Neural cell (in vitro differentiated cells): Measurements from ENCODE around the gene PRM1.

ENCODE experiments used
- EP300 ChIP-seq: fragments of 450-650 bp; conservative IDR thresholded peaks from 2 replicates; pipeline ENCODE4 v1.6.1; 2014; ENCODE audit warnings: antibody characterized with exemption, mild to moderate bottlenecking, moderate library complexity; ENCODE audit not compliant: poor library complexity, severe bottlenecking
- EZH2 ChIP-seq: fragments of 200-600, 300-800 bp; shearing (Covaris generic), sonication (generic); IDR thresholded peaks from 2 replicates; pipeline ENCODE4 v1.6.1; 2014; ENCODE audit warnings: antibody characterized with exemption, low read length, borderline replicate concordance, mild to moderate bottlenecking; ENCODE audit not compliant: insufficient read depth, poor library complexity, severe bottlenecking
- MXI1 ChIP-seq: fragments of 450-650 bp; conservative IDR thresholded peaks from 2 replicates; pipeline ENCODE4 v1.6.1; 2014; ENCODE audit warnings: antibody characterized with exemption, mild to moderate bottlenecking; ENCODE audit not compliant: poor library complexity, severe bottlenecking
- POLR2AphosphoS5 ChIP-seq: IDR thresholded peaks from 2 replicates; pipeline ENCODE4 v1.6.1; 2012
- RAD21 ChIP-seq: fragments of 450-650 bp; conservative IDR thresholded peaks from 2 replicates; pipeline ENCODE4 v1.6.1; 2014; ENCODE audit warnings: antibody characterized with exemption, mild to moderate bottlenecking, moderate library complexity
- SMC3 ChIP-seq: fragments of 450-650 bp; conservative IDR thresholded peaks from 2 replicates; pipeline ENCODE4 v1.6.1; 2014; ENCODE audit warnings: antibody characterized with exemption, mild to moderate bottlenecking, moderate library complexity; ENCODE audit not compliant: poor library complexity
- TAF1 ChIP-seq: IDR thresholded peaks from 2 replicates; pipeline ENCODE4 v1.6.1; 2012; ENCODE audit warnings: low read depth
- TF ChIP-seq, protein P1 (sequence below): fragments of 450-650 bp; IDR thresholded peaks from 2 replicates; pipeline ENCODE4 v1.5.1; 2014; ENCODE audit warnings: antibody characterized with exemption, mild to moderate bottlenecking, moderate library complexity; ENCODE audit not compliant: poor library complexity, severe bottlenecking
- TF ChIP-seq, protein P2 (sequence below): IDR thresholded peaks from 2 replicates; pipeline ENCODE4 v1.6.1; 2012; ENCODE audit warnings: borderline replicate concordance

DNA sequence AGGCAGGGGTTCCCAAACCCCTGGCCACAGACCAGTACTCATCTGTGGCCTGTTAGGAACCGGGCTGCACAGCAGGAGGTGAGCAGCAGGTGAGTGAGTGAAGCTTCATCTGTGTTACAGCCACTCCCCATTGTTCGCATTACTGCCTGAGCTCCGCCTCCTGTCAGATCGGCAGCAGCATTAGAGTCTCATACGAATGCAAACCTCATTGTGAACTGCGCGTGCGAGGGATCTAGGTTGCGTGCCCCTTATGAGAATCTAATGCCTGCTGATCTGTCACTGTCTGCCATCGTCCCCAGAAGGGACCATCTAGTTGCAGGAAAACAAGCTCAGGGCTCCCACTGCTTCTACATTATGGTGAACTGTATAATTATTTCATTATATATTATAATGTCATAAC lies 39.0 kb upstream of the PRM1 start:
- TF ChIP-seq, protein P1, sequence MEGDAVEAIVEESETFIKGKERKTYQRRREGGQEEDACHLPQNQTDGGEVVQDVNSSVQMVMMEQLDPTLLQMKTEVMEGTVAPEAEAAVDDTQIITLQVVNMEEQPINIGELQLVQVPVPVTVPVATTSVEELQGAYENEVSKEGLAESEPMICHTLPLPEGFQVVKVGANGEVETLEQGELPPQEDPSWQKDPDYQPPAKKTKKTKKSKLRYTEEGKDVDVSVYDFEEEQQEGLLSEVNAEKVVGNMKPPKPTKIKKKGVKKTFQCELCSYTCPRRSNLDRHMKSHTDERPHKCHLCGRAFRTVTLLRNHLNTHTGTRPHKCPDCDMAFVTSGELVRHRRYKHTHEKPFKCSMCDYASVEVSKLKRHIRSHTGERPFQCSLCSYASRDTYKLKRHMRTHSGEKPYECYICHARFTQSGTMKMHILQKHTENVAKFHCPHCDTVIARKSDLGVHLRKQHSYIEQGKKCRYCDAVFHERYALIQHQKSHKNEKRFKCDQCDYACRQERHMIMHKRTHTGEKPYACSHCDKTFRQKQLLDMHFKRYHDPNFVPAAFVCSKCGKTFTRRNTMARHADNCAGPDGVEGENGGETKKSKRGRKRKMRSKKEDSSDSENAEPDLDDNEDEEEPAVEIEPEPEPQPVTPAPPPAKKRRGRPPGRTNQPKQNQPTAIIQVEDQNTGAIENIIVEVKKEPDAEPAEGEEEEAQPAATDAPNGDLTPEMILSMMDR = no peak
- TF ChIP-seq POLR2AphosphoS5 = no peak
- no peak for TF ChIP-seq SMC3
- TF ChIP-seq, protein P2, sequence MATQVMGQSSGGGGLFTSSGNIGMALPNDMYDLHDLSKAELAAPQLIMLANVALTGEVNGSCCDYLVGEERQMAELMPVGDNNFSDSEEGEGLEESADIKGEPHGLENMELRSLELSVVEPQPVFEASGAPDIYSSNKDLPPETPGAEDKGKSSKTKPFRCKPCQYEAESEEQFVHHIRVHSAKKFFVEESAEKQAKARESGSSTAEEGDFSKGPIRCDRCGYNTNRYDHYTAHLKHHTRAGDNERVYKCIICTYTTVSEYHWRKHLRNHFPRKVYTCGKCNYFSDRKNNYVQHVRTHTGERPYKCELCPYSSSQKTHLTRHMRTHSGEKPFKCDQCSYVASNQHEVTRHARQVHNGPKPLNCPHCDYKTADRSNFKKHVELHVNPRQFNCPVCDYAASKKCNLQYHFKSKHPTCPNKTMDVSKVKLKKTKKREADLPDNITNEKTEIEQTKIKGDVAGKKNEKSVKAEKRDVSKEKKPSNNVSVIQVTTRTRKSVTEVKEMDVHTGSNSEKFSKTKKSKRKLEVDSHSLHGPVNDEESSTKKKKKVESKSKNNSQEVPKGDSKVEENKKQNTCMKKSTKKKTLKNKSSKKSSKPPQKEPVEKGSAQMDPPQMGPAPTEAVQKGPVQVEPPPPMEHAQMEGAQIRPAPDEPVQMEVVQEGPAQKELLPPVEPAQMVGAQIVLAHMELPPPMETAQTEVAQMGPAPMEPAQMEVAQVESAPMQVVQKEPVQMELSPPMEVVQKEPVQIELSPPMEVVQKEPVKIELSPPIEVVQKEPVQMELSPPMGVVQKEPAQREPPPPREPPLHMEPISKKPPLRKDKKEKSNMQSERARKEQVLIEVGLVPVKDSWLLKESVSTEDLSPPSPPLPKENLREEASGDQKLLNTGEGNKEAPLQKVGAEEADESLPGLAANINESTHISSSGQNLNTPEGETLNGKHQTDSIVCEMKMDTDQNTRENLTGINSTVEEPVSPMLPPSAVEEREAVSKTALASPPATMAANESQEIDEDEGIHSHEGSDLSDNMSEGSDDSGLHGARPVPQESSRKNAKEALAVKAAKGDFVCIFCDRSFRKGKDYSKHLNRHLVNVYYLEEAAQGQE = no peak
- TF ChIP-seq EZH2 = no peak
- TF ChIP-seq MXI1 = no peak
- TF ChIP-seq EP300 = no peak
- no peak for TF ChIP-seq RAD21
- no peak for TF ChIP-seq TAF1
